Mucosa of rectum (tissue), 2 donors: Measurements from ENCODE around the gene MCM6.
A peak's percentile ranks its signal among the peaks of the same experiment; 100 is the strongest.

Experiments used
- H3K27ac ChIP-seq, 2 donors: one replicate each; pipeline ENCODE4 v1.7.0; 2013; ENCODE audit warnings: inconsistent platforms in 2 of 2, low read depth in 2 of 2, low read length in 2 of 2
- H3K27me3 ChIP-seq, 2 donors: one replicate each; pipeline ENCODE4 v1.7.0; 2013; ENCODE audit warnings: low read length in 2 of 2; ENCODE audit not compliant: control insufficient read depth in 2 of 2, insufficient read depth in 2 of 2
- H3K36me3 ChIP-seq, 2 donors: one replicate each; pipeline ENCODE4 v1.7.0; 2013; ENCODE audit warnings: low read length in 2 of 2; ENCODE audit not compliant: control insufficient read depth in 2 of 2, insufficient read depth in 2 of 2
- H3K4me1 ChIP-seq, 2 donors: one replicate each; pipeline ENCODE4 v1.7.0; 2013; ENCODE audit warnings: low read length in 2 of 2, mild to moderate bottlenecking in 1 of 2; ENCODE audit not compliant: control insufficient read depth in 2 of 2, insufficient read depth in 2 of 2
- H3K4me3 ChIP-seq, 2 donors: one replicate each; pipeline ENCODE4 v1.7.0; 2013; ENCODE audit warnings: low read length in 2 of 2
- H3K9ac ChIP-seq, 2 donors: one replicate each; pipeline ENCODE4 v1.7.0; 2013; ENCODE audit warnings: low read length in 2 of 2, low read depth in 1 of 2, mild to moderate bottlenecking in 1 of 2
- H3K9me3 ChIP-seq, 2 donors: one replicate each; pipeline ENCODE4 v1.7.0; 2013; ENCODE audit warnings: low read length in 2 of 2; ENCODE audit not compliant: control insufficient read depth in 2 of 2
- donor health status: healthy.
- donor health status: Normal muscosa, but diverticular disease.

Gene MCM6

DNA sequence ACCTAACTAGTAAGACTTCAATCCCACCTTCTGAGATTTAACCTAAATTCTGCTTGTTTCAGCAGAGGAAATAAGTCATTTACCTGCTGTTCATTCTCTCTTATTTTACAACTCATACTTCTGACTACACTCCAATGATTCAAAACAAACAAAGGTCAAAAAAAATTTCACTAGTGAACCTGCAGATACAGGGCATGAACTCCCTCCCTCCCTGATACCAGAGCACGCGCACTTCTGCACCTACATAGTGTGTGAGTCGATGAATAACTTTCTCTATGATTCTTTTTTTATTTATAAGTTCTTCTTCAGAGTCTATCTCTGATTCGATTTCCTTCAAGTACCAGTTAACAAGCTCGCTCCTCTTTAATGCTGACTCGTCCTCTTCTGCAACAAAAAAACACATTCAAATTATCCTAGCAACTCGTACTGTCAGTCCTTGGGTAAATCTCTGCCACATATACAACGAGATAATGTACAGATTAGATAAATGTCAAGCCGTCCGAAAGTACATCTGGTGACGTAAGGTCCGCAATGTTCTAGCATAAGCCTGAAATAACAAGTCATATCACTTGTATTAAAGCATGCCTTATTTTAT is 31.8 kb downstream of the MCM6 start:
- Histone ChIP-seq H3K4me1 (peaks cover 4 to 12% of the 10 kb centered on the region in 2 donors), H3K27ac (no peak overlapping the region), H3K4me3 (no peak overlapping the region), H3K27me3 (no peaks in the 10 kb centered on the region), H3K36me3 (peaks cover 17 to 24% of the 10 kb centered on the region in 2 donors), H3K9me3 (no peaks in the 10 kb centered on the region), H3K9ac (no peak overlapping the region)

DNA sequence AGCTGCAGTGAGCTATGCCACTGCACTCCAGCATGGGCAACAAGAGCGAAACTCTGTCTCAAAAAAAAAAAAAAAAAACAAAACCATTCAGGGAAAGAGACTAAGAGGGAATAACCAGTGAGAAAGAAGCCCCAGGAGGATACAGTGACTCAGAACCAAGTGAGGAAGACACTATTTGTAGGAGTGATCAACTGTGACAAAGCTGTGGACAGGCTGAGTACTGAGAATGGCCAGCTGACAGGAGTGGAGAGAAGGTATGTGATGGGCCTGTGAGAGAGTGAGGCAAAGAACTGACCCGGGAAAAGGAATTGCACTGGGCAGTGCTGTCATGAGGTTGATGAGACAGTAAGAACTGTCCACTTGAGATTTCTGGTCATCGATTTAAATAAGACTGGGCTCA is 32.6 kb downstream of the MCM6 start:
- no peak overlapping the region for H3K27ac ChIP-seq
- peaks cover 14 to 21% of the 10 kb centered on the region in 2 donors for H3K36me3 ChIP-seq
- no peak overlapping the region for H3K9ac ChIP-seq
- no peaks in the 10 kb centered on the region for H3K9me3 ChIP-seq
- no peaks in the 10 kb centered on the region for H3K27me3 ChIP-seq
- H3K4me1 ChIP-seq = peaks cover 4 to 14% of the 10 kb centered on the region in 2 donors
- H3K4me3 ChIP-seq = no peak overlapping the region

DNA sequence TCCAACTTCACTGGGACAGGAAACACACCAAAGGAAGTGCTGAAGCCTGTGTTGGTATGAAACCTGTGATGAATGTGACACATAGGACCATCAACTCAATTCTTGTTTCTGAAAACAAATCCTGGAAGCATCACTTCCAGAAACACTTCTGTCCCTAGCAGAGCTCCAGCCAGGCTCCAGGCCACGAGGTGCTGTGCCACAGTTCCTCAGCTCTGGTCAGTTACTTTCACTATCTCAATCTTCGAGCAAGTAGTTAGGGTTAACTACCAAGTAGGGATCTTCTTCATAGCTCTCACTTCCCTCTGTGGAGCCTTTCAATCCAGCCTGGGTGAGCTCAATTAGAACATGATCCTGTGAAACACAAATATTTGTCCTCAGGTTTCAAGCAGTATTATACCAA is 35.6 kb downstream of the MCM6 start:
- peak overlapping the region in 1 of 2 donors; percentile 13 for H3K27ac ChIP-seq

DNA sequence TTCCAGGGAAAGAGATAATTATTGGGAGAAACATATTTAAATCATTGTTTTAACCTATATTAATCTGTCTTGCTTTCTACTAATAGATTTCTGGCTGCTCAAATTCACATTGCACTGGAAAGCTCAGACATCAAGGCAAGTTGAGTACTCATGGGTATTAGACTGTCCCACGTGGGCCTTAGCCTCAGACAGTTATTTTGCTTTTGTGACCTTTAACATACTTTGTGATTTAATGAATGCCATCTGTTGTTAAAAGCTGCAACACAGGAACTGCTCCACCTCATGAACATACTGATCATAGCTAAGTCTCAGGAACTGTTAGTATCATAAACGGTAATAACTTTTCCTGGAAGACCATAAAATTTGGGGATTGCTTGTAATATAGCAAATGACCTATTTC is 36.5 kb downstream of the MCM6 start:
- H3K9ac ChIP-seq = no peak overlapping the region
- H3K4me1 ChIP-seq = peaks cover 4 to 14% of the 10 kb centered on the region in 2 donors
- peaks cover 4 to 10% of the 10 kb centered on the region in 2 donors for H3K36me3 ChIP-seq
- no peak overlapping the region for H3K27ac ChIP-seq
- H3K27me3 ChIP-seq = no peaks in the 10 kb centered on the region
- no peak overlapping the region for H3K4me3 ChIP-seq
- no peaks in the 10 kb centered on the region for H3K9me3 ChIP-seq

More for the DNA sequence above, 35.6 kb downstream of the MCM6 start:
- H3K27me3 ChIP-seq = no peaks in the 10 kb centered on the region
- peaks cover 11 to 17% of the 10 kb centered on the region in 2 donors for H3K36me3 ChIP-seq
- H3K4me3 ChIP-seq = peak overlapping the region in 1 of 2 donors; percentile 54
- H3K4me1 ChIP-seq = peaks cover 4 to 14% of the 10 kb centered on the region in 2 donors
- H3K9me3 ChIP-seq = no peaks in the 10 kb centered on the region
- H3K9ac ChIP-seq = peak overlapping the region; percentile 26 to 34

DNA sequence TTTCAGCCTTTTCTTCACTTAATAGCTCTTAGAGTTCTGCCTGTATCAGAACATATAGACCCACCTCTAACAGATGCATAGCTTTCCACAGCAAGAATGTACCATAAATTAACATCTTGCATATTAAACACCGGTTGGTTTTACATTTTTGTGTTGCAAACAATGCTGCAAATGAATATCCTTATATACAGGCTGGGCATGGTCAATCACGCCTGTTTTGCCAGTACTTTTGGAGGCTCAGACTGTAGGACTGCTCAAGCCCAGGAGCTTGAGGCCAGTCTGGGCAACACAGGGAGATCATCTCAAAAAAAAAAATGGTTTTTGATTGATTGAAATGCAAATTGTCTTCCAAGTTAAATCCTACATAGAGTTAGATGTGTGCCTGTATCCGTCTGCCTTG is 37.7 kb downstream of the MCM6 start:
- H3K27me3 ChIP-seq = no peaks in the 10 kb centered on the region
- H3K9ac ChIP-seq = no peak overlapping the region
- peaks cover 4 to 14% of the 10 kb centered on the region in 2 donors for H3K4me1 ChIP-seq
- H3K27ac ChIP-seq = no peak overlapping the region
- peaks cover 0 to 1% of the 10 kb centered on the region in 2 donors for H3K36me3 ChIP-seq
- H3K9me3 ChIP-seq = no peaks in the 10 kb centered on the region
- H3K4me3 ChIP-seq = no peak overlapping the region

DNA sequence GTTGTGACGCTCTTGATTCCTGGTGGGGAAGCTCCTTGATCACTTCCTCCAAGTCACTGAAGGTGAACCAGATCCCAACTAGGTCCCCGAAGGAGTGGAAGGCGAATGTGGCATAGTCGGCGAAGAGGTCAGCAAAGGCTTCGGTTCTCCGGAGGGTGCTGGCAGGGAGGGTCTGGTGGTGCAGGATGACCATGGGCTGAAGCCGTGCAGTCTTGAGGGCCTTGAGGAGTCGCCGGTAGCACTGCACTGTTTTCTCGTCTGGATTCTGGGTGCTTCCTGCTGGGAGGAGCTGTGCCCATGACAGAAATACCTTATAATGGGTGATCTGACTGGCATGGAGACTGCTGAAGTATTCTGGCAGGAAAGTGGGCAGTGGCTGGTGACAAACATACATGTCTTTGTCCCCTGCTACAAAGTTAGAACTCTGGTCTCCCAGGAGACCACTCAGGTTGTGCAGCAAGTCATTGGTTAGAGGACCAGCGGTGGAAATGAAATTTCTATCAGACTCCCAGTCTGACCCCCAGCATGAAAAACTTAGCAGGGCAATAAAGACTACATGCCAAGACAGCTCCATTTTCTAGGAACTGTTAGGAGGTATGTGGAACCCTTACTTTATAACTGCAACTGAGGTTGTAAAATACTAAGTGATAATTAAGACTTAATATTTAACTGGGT is 39.5 kb downstream of the MCM6 start, which contains the start of gene LCT:
LCT (minus strand) TSS at position 589 of the 675 bp plus-strand sequence; CDS start at position 574, 15 bp downstream.
- Histone ChIP-seq H3K27ac (no peak within 1 kb of the TSS), H3K4me3 (no peak within 1 kb of the TSS), H3K27me3 (no peaks in the 10 kb centered on the region), H3K4me1 (peaks cover 4 to 14% of the 10 kb centered on the region in 2 donors), H3K9ac (no peak within 1 kb of the TSS), H3K36me3 (no peaks in the 10 kb centered on the region), H3K9me3 (no peaks in the 10 kb centered on the region)

DNA sequence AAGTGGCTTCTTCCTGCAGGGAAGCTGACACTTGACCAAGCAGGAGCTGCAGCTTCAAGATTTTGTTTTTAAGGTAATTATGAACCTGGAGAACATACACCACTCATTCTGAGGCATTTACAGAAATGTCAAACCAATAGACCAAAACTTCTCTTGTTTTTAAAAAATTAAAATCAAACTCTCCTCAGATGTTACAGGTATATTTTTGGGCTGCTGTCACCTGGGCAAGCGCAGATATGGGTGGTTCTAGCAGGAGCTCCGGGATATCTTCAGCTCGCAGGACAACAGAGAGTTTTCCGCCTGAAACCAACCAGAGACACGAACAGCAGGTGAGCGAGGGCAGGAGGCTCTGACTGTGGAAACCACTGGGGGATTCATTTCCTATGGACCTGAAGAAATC is 43.4 kb downstream of the MCM6 start:
- no peak overlapping the region for H3K4me3 ChIP-seq
- no peak overlapping the region for H3K27ac ChIP-seq
- H3K9ac ChIP-seq = no peak overlapping the region
- H3K4me1 ChIP-seq = peaks cover 3% of the 10 kb centered on the region in 2 donors
- no peaks in the 10 kb centered on the region for H3K36me3 ChIP-seq
- no peaks in the 10 kb centered on the region for H3K9me3 ChIP-seq
- H3K27me3 ChIP-seq = no peaks in the 10 kb centered on the region

DNA sequence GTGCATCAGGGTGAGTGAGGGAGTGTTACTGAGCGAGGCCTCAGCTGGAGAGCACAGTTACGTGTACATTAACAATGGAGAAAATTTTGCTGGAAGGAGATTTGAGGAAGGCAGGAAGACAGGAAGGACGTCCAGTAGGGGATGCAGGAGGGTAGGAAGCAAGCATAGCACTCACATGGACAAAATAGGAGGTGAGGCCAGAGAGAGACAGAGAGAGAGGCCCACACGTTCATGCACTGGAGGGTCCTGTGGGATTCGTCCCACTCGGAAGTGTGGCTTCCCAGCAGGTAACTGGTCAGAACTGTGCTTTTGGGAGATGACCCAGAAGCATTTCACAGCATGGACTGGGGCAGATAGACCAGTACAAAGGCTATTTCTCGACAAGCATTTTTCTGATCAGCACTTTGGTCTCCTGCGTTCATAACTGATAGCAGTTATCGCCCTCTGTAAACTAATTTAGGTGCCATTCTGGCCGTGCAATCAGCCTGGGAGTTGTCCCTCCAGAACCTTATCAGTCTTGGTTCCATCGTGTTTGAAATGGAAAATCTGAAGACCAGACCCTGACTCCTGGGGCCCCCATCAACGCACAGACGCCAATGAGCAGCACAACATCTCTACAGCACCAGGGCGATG is 44.9 kb downstream of the MCM6 start:
- no peaks in the 10 kb centered on the region for H3K27me3 ChIP-seq
- H3K9me3 ChIP-seq = no peaks in the 10 kb centered on the region
- H3K36me3 ChIP-seq = no peaks in the 10 kb centered on the region
- no peak overlapping the region for H3K27ac ChIP-seq
- no peak overlapping the region for H3K9ac ChIP-seq
- peaks cover 3% of the 10 kb centered on the region in 2 donors for H3K4me1 ChIP-seq
- no peak overlapping the region for H3K4me3 ChIP-seq

DNA sequence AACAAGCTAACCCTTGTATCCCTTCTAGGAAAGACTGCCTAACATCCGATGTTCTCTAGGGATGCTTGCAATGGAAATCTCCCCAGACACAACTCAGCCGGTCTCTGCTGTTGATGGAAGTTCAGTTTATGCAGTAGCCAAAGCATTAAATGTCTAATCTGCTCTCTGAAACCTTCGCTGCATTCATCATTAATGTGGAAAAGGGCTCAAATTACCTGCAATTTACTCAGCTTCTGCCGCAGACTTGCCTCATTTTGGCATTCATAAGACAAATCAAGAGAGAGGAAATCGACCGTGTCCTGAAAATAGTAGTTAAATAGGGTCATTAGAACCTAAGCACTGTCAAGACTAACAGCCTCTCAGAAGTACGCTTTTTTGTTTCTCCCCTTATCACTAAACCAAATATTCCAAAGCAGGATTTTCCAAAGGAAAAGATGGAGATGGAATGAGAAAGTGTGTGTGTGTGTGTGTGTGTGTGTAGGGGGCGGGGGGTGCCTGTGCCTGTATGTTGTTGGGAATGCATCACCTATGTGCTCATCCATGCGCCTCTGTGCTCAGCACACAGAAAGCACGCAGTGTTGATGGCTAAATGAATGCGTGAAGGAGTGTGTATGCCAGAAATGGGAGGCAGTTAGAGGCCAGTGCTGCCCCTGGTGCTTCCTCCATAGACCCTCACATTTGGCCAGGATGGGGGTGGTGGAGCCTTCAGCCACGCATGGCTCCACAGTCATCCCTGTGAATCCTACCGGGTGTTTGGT is 46.7 kb downstream of the MCM6 start:
- Histone ChIP-seq H3K9ac (no peak overlapping the region), H3K36me3 (no peaks in the 10 kb centered on the region), H3K9me3 (no peaks in the 10 kb centered on the region), H3K27ac (no peak overlapping the region), H3K4me3 (no peak overlapping the region), H3K4me1 (peaks cover 3% of the 10 kb centered on the region in 2 donors), H3K27me3 (no peaks in the 10 kb centered on the region)

DNA sequence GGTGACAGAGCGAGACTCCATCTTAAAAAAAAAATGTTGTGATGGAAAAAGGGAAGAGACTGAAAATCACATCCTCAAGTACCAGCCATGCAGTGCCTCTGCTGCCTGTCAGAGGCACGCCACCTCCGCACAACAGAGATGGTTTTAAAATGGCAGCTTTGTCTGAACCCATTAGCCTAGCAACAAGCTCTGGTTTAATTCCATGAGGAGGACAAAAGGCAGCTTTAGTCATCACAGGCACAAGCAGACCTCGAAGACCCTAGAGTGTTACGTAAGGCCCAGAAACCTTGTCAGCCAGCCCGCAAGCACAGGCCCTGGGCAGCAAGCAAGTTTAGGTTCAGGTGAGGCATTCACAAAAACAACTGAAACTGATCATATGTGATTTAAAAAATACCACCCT is 49.7 kb downstream of the MCM6 start:
- Histone ChIP-seq H3K27me3 (no peaks in the 10 kb centered on the region), H3K36me3 (no peaks in the 10 kb centered on the region), H3K4me1 (peaks cover 3% of the 10 kb centered on the region in 2 donors), H3K9me3 (no peaks in the 10 kb centered on the region), H3K9ac (no peak overlapping the region), H3K27ac (no peak overlapping the region), H3K4me3 (no peak overlapping the region)
